ENCODE data around the gene ITGA3. TPM values are rescaled to one million over a fixed set of nuclear protein-coding genes. Genes with fewer than 3 reads are reported as not detected.

Gene ITGA3
- total RNA-seq, 2 experiments from 2014 or later = 2.3 to 2.4 TPM

DNA sequence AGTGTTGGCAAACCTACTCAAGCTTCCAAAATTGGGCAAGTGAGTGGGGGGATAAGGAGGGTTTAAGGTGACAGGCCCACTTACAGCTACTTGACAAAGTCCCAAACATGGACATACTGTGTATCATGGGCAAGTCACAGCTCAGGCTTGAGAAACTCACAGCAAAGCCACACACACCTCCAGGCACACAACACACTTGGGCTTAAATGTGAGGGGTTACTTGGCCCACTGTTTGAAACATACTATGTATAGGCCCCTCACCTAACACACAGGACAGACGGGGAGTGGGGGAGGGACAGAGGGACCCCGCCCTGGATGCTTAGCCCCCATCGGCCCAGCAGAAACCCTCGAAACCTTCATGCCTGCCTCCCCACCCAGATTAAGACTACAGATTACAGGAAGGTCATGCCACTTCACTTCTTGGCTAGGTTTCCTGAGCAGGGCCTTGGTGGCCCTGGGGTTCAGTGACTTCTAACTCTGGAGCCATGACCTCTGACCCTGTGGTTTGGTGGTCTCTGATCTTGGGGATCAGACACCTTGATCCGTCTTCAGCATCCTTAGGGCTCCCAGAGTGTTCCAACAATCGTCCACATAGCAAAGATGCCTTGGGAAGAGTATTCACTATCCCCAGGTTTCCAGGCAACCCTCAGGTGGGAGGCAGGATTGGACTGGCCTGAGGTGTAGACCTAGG is 76.3 kb downstream of the ITGA3 start:
- Mint-ChIP-seq H3K36me3 (ENCODE audit: low read depth) (peaks cover 43% of the 10 kb centered on the region), H3K4me3 (peak overlapping the region; percentile 38), H3K4me1 (ENCODE audit: low read depth) (peaks cover 33% of the 10 kb centered on the region), H3K27ac (peak overlapping the region; percentile 81), H3K9me3 (no peaks in the 10 kb centered on the region), H3K27me3 (peaks cover 27% of the 10 kb centered on the region)
- H3K36me3 ChIP-seq (ENCODE audit: insufficient read depth, low read length) = peaks cover 30% of the 10 kb centered on the region
- no peak for DNase-seq
- intact Hi-C loops (cut with DNase I, micrococcal nuclease) = loop anchor here in 1 of 2 experiments (5.0 kb wide), 1 partner anchor 35 kb away; the partner anchor contains the start of gene SGCA
- H3K4me3 ChIP-seq (ENCODE audit: low read length) = no peak overlapping the region
- no peak for TF ChIP-seq CTCF (IDR thresholded peaks at IDR 0.05)
- H3K27me3 ChIP-seq (ENCODE audit: control insufficient read depth in 1 of 2, insufficient read depth in 2 of 2, low read length in 2 of 2) = peaks cover 10 to 13% of the 10 kb centered on the region in 2 experiments
- H3K9me3 ChIP-seq (ENCODE audit: control insufficient read depth in 1 of 2, insufficient read depth in 1 of 2, low read length in 2 of 2) = no peaks in the 10 kb centered on the region
- CTCF ChIA-PET = interaction anchor here (1.2 to 3.1 kb wide), 4 partner anchors 8 to 38 kb away, joined by 3 to 12 read pairs (median 7); no protein-coding TSS in a partner anchor
- no peak for ATAC-seq (ENCODE audit: poor library complexity)
- POLR2A ChIA-PET = interaction anchor here (0.7 to 1.0 kb wide), 3 partner anchors 8 to 18 kb away, joined by 3 to 5 read pairs (median 4); partner anchors contain the start of gene PPP1R9B
- H3K27ac ChIP-seq (ENCODE audit: low read depth in 1 of 2, low read length in 2 of 2) = no peak overlapping the region
- H3K4me1 ChIP-seq (ENCODE audit: insufficient read depth, low read length) = peaks cover 36% of the 10 kb centered on the region

- H3K9me3 Mint-ChIP-seq = no peaks in the 10 kb centered on the region
- ChIA-PET CTCF (interaction anchor here (2.7 kb wide), 1 partner anchor 28 kb away, joined by 12 read pairs; no protein-coding TSS in a partner anchor), POLR2A (interaction anchor here (1.0 kb wide), 1 partner anchor 17 kb away, joined by 5 read pairs; the partner anchor contains the start of gene PPP1R9B)
- H3K4me3 ChIP-seq (ENCODE audit: low read length) = no peak overlapping the region
- H3K36me3 ChIP-seq (ENCODE audit: insufficient read depth, low read length) = peaks cover 40% of the 10 kb centered on the region
- H3K4me1 Mint-ChIP-seq (ENCODE audit: low read depth) = peaks cover 42% of the 10 kb centered on the region
- TF ChIP-seq CTCF (IDR thresholded peaks at IDR 0.05) = no peak
- peaks cover 27% of the 10 kb centered on the region for H3K27me3 Mint-ChIP-seq
- H3K4me1 ChIP-seq (ENCODE audit: insufficient read depth, low read length) = peaks cover 42% of the 10 kb centered on the region
- H3K4me3 Mint-ChIP-seq = no peak overlapping the region
- H3K27me3 ChIP-seq (ENCODE audit: control insufficient read depth in 1 of 2, insufficient read depth in 2 of 2, low read length in 2 of 2) = peaks cover 10 to 13% of the 10 kb centered on the region in 2 experiments
- H3K27ac ChIP-seq (ENCODE audit: low read depth in 1 of 2, low read length in 2 of 2) = no peak overlapping the region
- DNase-seq = no peak
- H3K36me3 Mint-ChIP-seq (ENCODE audit: low read depth) = peaks cover 53% of the 10 kb centered on the region
- H3K27ac Mint-ChIP-seq = no peak overlapping the region
- intact Hi-C loops (cut with DNase I, micrococcal nuclease) = loop anchor here in 1 of 2 experiments (5.0 kb wide), 1 partner anchor 34 kb away; the partner anchor contains the start of gene SGCA
- ATAC-seq (ENCODE audit: poor library complexity) = no peak
- no peaks in the 10 kb centered on the region for H3K9me3 ChIP-seq (ENCODE audit: control insufficient read depth in 1 of 2, insufficient read depth in 1 of 2, low read length in 2 of 2)
Measured at GRCh38 chr17:50133028-50133768, 77.3 kb downstream of the ITGA3 start.

DNA sequence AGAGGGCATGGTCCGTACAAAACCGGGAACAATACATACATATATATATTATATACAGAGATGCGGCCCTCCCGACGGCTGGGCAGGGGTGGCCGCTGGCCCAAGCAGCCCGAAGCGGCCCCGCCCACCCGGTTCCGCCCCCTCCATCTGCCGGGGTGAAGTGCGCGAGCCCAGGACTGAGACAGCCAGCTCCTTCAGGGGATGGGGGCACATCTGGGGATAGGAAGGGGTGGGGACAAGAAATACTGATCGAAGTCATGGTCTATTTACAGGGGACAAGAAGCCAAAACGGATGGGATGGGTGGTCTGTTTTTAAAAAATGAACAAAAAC is 77.8 kb downstream of the ITGA3 start:
- Mint-ChIP-seq H3K27ac (no peak overlapping the region), H3K9me3 (no peaks in the 10 kb centered on the region), H3K4me3 (no peak overlapping the region), H3K4me1 (ENCODE audit: low read depth) (peaks cover 42% of the 10 kb centered on the region), H3K27me3 (peaks cover 22% of the 10 kb centered on the region), H3K36me3 (ENCODE audit: low read depth) (peaks cover 58% of the 10 kb centered on the region)
- ATAC-seq (ENCODE audit: poor library complexity) (no peak), DNase-seq (no peak)
- H3K27ac ChIP-seq (ENCODE audit: low read depth in 1 of 2, low read length in 2 of 2) = no peak overlapping the region
- intact Hi-C loops (cut with DNase I, micrococcal nuclease) = loop anchor here in 1 of 2 experiments (5.0 kb wide), 1 partner anchor 34 kb away; the partner anchor contains the start of gene SGCA
- CTCF ChIA-PET = no interaction called here
- H3K4me3 ChIP-seq (ENCODE audit: low read length) = no peak overlapping the region
- peaks cover 45% of the 10 kb centered on the region for H3K36me3 ChIP-seq (ENCODE audit: insufficient read depth, low read length)
- peaks cover 9 to 10% of the 10 kb centered on the region in 2 experiments for H3K27me3 ChIP-seq (ENCODE audit: control insufficient read depth in 1 of 2, insufficient read depth in 2 of 2, low read length in 2 of 2)
- TF ChIP-seq CTCF (IDR thresholded peaks at IDR 0.05) = no peak
- POLR2A ChIA-PET = no interaction called here
- H3K9me3 ChIP-seq (ENCODE audit: control insufficient read depth in 1 of 2, insufficient read depth in 1 of 2, low read length in 2 of 2) = no peaks in the 10 kb centered on the region
- H3K4me1 ChIP-seq (ENCODE audit: insufficient read depth, low read length) = peaks cover 41% of the 10 kb centered on the region

Data from CD4-positive, alpha-beta T cell (primary cell).